Measurements from ENCODE around the gene ALAD.
"Not testable (repeated sequence)": the region's sequence is repeated elsewhere in the genome, so short reads cannot be mapped to it uniquely, and the experiment has no call there.

The ALAD gene

DNA sequence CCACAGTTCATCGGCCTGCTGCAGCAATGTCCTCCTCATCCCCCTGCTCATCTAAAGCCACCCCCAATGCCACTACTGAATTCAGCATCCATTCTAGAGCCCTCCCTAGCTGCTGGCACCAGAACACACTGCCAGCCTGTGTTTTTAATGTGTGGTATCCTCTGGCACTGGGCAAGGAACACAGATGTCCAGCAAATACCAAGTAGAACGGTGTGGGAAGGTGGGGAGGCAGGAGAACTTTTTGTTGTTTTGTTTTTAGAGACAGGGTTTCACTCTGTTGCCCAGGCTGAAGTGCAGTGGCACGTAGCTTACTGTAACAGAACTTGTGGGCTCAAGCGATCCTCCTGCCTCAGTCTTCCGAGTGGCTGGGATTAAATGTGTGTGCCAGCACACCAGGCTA lies 29.0 kb downstream of the ALAD start:
- no peak for DNase-seq

DNA sequence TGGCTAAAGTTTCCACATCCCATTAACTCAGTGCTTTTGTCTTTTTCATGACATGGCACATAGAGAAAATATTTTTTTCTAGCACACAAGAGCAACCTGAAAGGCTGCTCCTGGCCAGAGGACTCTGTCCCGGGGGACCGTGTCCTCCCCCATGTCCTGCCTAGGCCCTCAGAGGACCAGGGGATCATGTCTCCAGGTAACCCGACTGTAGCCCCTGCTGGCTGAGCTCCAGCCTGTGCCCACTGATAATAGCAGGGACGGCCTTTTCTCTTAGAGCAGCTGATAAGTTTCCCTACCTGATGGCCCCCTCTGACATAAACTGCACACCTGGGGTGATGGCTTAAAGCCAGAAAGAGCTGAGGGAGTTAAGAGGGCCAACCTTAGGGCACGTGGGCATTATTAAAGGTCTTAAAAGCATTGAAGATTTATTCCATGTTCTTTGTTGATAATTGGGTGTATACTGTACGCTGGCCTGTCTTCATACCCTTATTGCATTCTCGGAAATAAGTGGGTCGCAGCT lies 30.2 kb downstream of the ALAD start:
- no peak for DNase-seq

DNA sequence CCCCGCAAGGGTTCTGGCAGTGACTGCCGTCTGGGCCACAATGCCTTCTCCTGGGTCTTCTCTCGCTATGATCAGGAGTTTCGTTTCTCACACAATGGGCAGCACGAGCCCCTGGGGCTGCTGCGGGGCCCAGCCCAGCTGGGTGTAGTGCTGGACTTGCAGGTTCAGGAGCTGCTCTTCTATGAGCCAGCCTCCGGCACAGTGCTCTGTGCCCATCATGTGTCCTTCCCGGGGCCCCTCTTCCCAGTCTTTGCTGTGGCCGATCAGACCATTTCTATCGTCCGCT lies 31.3 kb downstream of the ALAD start:
- DNase-seq = no peak

GRCh38 chr9:113368982-113369854 lies 31.9 kb downstream of the ALAD start:
- no peak for DNase-seq

GRCh38 chr9:113368348-113368981 lies 32.6 kb downstream of the ALAD start:
- no peak for DNase-seq

- not testable (repeated sequence) for DNase-seq
These were observed 35.4 kb downstream of the ALAD start for GRCh38 chr9:113365652-113366051.

DNA sequence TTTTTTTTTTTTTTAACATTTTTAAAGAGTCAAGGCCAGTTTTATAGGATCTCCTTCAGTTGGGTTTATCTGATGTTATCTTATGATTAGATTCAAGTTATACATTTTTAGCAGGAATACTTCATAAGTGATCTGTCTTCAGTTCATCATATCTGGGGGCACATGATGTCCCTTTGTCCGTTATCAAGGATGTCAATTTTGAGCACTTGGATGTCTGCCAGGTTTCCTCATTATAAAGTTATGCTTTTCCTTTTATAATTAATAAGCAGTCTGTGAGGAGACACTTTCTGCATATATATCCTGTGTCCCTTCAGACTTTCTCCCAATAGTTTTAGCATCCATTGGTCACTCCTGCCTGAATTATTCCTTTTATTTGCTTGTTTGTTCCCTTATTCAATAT lies 36.1 kb downstream of the ALAD start:
- no peak for DNase-seq

DNA sequence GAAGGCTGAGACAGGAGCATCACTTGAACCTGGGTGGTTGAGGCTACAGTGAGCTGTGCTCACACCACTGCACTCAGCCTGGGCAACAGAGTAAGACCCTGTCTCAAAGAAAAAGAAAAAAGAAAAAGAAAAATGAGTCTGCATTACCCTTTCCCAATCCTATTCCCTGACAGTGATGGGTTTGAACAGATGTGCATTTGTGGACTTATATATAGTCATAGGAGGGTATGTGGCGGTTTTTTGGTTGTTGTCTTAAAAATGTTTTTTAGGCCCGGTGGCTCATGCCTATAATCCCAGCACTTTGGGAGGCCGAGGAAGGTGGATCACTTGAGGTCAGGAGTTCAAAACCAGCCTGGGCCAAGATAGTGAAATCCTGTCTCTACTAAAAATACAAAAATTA lies 37.7 kb downstream of the ALAD start:
- DNase-seq = no peak

- DNase-seq = no peak
These were observed 39.6 kb downstream of the ALAD start for GRCh38 chr9:113361304-113362018.

DNA sequence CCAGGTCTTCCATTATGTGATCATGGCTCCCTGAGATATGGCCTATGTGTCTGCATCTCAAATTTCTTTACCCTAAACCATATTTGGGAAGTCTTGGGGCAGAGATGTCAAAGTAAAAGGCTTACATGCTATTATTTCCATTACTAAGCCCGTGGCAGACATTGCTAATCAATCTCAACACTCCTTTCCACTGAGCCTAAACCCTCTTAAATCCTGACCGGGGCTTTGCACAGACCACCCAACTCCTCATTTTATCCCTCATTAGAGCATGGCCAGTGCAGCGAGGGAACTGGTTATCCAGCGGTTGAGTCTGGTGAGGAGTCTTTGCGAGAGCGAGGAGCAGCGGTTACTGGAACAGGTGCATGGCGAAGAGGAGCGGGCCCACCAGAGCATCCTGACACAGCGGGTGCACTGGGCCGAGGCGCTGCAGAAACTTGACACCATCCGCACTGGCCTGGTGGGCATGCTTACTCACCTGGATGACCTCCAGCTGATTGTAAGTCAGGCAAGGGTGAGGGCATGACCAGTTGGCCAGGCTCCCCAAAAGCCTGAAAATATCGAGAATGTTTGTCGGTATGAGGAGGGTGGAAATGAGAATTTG lies 40.7 kb downstream of the ALAD start:
- no peak for DNase-seq

DNA sequence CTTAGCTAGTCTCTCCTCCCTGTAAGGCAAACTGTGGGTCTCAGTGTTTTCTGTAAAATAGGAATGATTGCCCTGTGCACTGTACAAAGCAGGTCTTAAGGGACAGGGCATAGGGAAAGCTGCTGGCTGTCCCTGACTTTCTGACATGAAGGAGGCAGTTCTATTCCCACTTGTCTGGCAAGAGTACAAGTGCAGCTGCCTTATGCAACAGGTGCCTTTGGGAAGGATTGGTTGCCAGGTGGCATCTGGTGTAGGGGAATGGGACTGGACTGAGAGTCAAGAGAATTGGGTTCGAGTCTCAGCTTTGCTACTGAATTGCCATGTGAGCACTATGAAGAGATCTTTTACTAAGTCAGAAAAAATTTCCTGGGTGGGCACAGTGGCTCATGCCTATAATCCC lies 41.7 kb downstream of the ALAD start:
- no peak for DNase-seq

- DNase-seq = no peak
These were observed 44.3 kb downstream of the ALAD start for GRCh38 chr9:113356686-113357292.

- no peak for DNase-seq
These were observed 46.0 kb downstream of the ALAD start for GRCh38 chr9:113355040-113355596.

DNA sequence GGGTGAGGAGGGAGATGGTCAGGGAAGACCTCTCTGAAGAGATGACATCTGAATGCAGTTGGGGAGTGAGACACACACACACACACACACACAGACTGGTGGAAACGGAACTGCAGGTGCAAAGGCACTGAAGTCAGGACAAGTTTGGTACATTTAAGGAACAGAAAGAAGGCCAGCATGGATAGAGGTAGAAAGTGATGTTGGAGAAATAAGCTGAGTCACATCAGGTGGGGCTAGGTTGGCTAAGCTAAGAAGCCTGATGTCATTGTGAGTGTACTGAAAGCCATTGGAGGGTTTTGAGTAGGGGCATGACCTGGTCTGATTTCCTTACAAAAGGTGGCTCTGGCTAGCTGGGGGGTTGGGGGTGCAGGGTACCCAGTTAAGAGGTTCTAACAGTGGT lies 48.7 kb downstream of the ALAD start:
- no peak for DNase-seq

- no peak for DNase-seq
These were observed 49.1 kb downstream of the ALAD start for GRCh38 chr9:113352006-113352405.

- DNase-seq = no peak
These were observed 50.1 kb downstream of the ALAD start for GRCh38 chr9:113350937-113351336.

DNA sequence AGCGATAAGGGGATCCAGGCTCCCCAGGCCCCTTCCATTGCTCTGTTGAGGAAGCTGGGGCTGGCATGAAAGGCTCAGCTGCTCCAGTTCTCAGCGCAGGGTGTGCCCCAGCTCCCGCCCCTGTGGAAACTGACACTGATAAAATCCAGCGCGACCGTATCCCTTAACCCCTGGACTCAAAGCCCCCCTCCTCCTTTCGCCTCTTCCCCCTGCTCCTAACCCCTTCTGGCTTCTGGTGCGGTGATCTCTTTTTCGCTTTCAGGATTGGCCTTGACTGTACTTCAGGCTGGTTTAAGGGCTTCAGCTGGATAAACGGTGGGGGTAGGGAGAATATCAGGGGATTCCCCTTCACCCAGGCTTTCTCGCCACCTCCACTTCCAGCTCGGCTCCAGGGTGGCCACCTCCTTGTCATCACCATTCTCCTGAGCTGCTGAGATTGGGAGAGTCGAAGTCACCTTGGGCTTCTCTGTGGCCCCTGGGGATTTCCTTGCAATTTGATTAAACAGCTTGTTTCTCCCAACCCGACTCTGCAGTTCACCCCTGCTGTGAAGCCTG lies 50.9 kb downstream of the ALAD start:
- no peak for DNase-seq

- DNase-seq = no peak
These were observed 51.5 kb downstream of the ALAD start, which contains the start of gene BSPRY for GRCh38 chr9:113349445-113350094. Gene BSPRY (plus strand): TSS chr9:113349541. CDS start chr9:113349580, 39 bp downstream.

DNA sequence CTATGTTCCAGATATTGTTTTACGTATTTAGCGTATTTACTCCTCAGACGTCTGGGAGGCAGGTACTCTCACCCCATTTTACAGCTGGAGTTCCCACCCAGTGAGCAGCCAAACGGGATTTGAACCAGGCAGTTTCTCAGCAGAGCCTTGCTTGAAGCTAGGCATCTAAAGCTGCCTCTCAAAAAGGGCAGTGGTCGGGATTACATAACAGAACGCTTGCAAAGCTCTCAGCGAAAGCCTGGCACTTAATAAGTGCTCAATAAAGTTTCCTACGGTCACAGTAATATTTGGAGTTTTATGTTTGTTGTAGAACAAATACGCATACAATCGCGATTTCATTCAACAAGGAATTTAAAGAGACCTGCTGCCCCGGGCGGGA lies 52.0 kb downstream of the ALAD start:
- DNase-seq = no peak

DNA sequence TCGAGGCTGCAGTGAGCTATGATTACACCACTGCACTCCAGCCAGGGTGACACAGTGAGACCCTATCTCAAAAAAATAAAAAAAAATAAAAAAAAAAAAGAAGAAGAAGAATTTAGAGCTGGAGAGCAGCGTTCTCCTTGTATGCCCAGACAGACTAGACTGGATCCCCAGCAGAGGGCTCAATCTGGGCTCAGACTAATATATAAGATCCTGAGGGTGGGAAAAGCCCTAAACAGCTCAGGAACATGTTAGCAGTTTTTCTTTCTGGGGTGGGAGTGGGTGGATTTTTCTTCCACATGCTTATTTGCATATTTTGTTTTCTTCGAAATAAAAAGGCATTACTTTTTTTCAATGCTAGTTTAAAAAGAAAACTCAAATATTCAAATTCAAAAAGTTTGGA lies 52.6 kb downstream of the ALAD start:
- DNase-seq = no peak

DNA sequence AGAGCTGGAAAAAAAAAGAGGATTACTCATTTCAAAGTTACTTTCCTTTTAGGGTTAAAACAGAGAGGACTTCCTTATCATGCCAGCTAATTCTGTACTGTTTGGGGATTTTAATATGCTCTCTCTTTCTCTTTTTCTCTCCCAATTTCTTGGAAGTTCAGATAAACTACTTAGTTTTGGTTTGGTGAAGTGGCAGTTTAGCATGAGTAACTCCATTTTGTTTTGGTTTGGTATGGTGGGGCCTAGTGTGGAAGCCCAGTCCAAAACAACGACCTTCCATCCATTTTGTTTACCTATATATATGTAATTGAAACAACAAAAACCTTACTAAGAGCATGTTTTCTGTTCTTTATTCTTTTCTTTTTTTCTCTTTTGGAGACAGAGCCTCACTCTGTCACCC lies 55.4 kb downstream of the ALAD start:
- no peak for DNase-seq

DNA sequence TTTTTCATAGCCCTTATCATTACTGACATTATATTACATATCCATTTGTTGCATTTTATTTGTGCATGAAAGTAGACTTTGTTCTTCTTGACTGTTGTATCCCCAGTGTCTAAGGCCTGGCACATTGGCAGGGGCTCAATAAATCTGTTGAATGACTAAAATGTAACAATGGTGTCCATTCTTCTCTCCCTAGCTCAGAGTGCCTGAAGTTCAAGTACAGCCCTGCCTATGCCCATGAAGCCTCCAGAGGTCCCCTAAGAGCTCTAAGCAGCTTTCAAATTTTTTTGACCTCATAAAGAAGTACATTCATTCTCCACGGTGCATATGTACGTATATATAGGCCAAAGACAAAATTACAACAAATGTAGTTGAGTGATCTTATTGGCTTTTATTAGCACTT lies 55.9 kb downstream of the ALAD start:
- no peak for DNase-seq
